GM19452 (cell line): Measurements from ENCODE around the gene NFE2L1.
A peak's percentile ranks its signal among the peaks of the same experiment; 100 is the strongest.

Experiments used
- ATAC-seq: cut with Tn5 transposase; IDR thresholded peaks from one replicate; pipeline ENCODE4 v1.9.1; 2021; ENCODE audit not compliant: unreplicated experiment

The NFE2L1 gene

DNA sequence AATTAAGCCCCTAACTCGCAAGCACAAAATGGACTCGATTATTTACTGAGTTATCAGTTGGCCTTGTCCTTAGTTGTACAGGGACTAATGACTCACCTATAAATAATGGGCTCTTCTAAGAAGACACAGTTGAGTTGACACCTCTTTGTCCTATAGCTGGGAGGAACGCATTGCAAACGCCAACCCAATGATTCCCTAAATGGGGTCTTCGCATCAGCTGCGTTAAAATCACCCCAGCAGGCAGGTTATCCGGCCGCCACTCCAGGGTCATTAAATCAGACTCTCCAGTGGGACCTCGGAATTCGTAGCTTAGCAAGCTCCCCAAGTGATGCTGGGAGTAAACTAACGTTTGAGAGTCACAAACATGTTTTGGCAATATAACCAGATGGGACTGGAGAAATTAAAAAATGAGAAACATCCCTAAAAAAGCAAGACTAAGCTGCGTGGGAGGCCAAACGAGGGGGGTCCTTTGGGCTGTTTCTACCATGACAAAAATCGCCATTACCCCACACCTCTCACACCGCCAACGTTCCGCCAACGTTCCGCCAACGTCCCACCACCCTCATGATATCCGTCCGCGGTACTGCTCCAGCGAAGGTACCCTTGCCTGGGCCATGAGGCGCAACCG is 932 bp upstream of the NFE2L1 start:
- no peak for ATAC-seq

DNA sequence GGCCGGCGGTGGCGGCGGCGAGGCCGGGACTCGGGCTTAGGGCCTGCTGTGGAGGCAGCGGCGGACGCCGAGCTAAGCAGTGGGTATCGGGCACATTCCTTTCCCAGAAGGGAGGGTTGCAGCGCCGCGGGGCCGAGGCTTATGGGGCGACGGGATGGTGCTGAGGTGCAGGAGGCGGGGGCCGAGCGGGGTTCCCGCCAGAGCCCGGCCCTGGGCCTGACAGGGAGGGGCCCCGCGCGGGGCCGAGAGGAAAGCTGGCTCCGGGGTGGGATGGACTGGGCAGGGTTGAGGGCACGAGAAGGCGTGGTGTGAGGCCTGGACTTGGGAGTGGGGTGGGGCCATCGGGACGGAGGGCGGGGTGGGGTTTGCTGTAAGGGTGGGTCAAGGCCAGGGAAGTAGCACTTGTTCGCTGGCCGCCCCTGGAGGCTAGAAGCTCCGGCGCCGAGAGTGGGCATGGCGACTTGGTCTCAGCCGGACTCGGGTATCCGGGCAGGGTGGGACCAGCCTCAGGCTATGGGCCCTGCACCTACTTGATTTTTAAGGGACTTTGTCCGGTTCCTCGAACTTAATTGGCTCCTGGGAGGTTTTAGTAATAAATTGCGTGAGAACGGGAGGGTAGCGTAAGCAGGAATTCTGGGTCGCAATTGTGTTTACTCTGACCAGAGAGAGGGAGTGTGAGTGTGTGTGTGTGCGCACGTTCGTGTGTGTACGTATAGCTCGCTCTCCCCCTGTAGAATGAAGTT is 396 bp downstream of the NFE2L1 start:
- ATAC-seq: peak; percentile 40

DNA sequence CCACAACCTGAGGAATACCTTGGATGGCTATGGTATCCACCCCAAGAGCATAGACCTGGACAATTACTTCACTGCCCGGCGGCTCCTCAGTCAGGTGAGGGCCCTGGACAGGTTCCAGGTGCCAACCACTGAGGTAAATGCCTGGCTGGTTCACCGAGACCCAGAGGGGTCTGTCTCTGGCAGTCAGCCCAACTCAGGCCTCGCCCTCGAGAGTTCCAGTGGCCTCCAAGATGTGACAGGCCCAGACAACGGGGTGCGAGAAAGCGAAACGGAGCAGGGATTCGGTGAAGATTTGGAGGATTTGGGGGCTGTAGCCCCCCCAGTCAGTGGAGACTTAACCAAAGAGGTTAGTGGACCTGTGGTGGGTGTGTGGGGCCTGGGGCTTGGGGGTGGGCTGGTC is 3.1 kb downstream of the NFE2L1 start:
- ATAC-seq: no peak

DNA sequence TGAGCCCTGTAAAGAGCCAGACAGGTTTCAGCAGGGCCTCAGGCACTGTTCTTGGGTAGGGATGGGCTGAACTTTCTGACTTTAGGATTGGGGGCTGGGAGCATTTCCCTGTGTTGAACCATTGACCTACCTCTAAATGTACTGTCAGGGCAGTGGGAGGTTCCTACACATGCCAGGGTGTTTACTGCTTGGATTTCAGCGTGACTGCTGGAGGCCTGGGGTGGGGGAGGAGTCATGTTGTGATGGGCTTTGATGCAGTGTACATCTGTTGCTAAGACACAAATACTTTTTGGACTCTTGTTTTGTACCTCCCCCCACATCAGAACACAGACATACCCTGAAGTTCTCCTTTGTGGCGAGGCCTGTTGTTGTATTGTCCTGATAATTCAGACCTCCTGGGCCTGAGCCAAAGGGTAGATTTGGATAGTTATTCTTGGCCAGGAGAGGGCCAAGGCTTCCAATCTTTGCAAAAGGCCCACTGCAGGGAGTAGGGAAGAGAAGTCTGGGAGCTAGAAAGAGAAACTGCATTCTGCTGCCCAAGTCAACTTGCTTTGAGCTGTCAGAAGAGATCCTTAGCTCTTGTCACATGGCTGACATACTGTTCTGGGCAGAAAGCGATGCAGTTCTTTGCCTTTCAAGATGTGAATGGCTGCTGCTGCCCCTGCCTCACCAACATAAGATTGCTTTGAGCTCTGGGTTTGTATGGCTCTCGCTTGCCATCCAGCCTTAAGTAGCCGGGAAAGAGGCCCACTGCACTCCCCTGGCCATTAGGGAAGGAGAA is 3.7 kb downstream of the NFE2L1 start:
- ATAC-seq: no peak

DNA sequence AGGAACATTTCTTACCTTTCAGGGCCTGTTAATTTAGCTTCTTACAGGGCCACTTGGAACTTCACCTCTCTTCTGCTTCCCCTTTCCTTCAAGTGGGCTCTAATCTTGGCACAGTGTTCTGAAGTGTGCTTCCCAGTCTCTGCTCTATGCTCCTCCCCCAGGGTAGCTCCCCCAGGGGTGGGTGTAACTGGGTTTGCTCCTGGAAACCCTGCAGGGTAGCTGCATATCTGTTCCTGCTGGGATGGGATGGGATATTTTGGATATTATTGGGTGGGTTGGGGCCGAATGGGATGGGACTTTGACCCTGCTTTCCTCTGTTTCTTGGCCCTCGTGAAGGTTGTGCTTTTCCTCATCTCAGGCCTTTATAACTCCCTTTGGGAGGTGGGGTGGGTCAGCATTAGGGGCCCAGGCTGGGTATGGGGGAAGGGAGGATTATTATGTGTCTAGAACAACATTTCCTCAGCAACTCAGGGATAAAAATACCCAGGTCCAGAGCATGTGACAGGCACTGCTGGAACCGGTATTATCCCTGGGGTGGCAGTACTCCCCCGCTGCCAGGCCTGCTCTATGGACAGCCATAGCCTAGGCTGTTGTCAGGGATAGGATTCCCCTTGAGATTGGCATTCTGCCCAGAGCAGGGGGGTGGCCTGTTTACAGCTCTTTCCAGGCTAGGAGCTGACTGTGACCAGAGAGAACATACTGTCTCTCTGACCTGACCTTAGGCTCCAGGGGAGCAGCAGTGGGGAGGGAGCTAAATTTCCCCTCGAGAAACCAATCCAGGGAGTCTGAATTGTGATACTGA is 5.0 kb downstream of the NFE2L1 start:
- no peak for ATAC-seq

DNA sequence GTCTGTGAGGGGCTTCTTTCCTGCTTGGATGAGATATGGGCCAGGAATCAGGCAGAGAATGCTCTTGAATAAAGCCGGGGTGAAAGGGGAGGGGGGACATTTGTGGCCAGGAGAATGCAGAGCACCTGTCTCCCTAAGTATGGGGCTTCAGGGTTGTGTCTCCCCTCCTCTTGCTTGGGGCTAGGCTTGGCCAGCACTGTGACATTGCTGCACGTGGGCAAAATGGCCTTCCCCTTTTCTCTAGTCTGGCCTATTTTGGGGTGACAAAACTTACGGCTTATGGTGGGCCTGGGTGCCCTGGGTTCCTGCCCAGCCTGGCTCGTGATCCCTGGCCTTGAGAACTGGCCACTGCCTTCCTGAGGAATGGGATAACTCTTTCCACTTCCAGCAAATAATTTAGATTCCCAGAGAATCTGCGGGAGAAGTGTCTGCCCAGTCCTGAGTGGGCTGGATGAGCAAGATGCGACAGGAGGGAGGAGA is 5.6 kb downstream of the NFE2L1 start:
- ATAC-seq: no peak

DNA sequence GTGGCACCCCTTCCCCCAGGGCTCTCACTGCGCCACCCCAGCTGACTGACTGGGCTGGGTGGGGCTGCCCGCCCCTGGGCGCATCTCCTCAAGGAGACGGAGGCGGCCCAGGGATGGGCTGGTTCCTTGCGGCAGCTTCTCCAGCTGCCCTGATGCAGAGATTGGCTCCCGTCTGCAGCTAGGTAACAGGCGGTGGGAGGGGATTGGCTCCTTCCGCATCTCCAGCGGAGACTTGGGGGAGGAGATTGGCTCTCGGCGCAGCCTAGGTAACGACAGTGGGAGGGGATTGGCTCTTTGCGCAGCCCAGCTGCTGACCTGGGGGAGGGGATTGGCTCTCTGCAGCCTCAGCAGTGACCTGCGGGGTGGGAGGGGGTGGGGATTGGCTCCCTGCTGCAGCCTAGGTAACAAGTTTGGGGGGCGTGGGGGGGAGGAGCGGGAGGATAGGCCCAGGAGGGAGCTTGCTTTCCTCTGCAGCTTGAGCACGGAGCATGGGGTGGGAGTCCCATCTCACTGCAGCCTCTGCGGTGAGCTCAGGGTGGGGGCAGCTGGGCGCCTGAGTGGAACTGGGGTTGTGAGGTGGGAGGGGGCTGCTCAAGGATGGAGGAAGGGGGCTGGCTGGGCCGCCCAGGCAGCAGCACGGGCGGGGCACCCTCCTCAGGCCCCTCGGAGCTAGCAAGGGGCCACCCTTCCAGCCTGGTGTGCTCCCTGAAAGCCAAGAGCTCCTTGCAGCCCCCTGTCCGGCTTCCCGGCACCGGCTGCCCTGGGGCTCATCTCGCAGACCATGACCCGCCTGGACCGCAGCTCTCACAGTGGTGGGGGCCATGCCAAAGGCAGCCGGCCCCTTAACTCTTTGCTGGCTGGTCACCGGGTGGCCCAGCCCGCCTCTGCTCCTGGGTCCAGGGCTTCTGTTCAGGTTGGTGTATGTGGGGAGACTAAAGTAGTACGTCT is 6.4 kb downstream of the NFE2L1 start:
- ATAC-seq: no peak

DNA sequence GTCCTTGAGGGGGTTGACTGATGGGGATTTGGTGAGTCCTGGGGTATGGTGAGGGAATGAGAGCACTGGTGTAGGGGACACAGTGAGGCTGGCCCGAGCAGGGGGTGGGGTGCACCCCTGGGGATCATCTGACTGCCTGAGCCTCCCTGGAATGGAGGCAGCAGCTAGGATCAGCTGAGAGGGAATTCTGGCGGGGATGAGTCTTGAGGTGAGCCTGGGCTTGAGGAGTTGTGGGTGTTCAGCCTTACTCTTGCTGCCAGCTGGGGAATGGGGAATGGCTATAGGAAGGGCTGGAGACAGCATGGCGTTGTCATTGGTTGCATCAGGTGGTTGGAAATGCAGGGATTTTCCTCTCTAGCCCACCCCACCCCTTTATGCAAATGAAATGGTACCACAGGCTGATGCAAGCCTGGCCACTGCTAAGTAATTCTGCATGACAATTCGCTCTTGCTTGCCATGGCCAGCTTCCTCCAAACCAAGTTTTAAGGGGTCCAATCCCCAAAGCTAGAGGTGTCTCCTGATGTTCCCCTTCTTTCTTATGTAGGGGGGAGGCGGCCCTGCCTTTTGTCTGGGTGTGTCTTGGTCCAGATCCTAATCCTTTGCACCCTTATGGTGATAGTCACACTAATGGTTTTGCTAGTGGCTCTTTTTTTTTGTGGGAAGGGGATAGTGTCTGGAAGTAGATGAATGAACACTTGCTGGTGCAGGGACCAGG is 7.5 kb downstream of the NFE2L1 start:
- ATAC-seq: no peak

DNA sequence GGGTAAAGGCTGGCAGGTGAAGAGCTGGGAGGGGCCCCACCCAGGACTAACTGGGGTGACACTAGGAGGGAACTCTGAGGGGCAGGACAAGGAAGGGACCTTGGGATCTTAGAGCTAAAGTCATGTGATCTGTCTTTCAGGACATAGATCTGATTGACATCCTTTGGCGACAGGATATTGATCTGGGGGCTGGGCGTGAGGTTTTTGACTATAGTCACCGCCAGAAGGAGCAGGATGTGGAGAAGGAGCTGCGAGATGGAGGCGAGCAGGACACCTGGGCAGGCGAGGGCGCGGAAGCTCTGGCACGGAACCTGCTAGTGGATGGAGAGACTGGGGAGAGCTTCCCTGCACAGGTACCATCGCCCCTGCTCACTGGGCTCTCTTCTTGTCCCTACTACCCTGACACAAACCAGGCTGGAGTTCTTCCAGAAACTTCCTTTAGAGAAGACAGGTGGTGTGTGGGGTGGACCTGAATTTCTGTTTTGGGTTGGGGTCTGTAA is 8.1 kb downstream of the NFE2L1 start:
- no peak for ATAC-seq

DNA sequence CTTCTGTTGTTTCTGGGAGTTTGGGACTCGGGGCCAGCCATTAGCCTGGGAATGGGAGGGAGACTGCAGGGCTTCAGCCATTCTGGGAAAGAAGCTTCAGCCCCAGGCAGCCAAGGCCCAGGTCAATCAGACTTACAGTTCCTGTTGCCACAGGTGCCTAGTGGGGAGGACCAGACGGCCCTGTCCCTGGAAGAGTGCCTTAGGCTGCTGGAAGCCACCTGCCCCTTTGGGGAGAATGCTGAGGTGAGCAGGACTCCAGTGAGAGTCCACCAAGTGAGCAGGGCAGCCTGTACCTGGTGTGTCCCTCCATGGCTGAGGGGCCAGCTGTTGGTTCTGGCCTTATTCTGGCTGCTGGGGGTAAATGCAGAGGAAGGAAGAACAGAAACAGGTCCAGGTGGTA is 8.7 kb downstream of the NFE2L1 start:
- no peak for ATAC-seq

DNA sequence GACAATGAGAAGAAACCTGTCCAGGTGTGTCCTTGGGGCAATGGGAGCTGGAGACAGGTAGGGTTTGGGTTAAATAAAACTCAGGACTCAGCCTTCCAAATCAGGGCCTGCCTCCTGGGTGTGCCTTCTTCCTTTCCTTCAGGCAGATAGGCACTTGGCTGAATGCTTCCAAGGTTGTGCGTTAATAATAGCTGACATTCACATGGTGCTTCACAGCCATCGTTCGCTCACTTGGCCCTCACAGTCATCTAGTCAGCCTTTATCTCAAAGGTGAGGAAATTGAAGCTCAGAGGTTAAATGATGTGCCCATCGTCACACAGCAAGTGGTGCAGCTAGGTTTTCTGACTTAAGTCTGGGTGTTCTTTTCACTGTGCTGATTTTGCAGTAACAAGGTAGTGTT is 9.5 kb downstream of the NFE2L1 start:
- ATAC-seq: no peak

DNA sequence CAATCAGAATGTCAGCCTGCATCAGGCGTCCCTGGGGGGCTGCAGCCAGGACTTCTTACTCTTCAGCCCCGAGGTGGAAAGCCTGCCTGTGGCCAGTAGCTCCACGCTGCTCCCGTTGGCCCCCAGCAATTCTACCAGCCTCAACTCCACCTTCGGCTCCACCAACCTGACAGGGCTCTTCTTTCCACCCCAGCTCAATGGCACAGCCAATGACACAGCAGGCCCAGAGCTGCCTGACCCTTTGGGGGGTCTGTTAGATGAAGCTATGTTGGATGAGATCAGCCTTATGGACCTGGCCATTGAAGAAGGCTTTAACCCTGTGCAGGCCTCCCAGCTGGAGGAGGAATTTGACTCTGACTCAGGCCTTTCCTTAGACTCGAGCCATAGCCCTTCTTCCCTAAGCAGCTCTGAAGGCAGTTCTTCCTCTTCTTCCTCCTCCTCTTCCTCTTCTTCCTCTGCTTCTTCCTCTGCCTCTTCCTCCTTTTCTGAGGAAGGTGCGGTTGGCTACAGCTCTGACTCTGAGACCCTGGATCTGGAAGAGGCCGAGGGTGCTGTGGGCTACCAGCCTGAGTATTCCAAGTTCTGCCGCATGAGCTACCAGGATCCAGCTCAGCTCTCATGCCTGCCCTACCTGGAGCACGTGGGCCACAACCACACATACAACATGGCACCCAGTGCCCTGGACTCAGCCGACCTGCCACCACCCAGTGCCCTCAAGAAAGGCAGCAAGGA is 10.4 kb downstream of the NFE2L1 start:
- ATAC-seq: no peak

DNA sequence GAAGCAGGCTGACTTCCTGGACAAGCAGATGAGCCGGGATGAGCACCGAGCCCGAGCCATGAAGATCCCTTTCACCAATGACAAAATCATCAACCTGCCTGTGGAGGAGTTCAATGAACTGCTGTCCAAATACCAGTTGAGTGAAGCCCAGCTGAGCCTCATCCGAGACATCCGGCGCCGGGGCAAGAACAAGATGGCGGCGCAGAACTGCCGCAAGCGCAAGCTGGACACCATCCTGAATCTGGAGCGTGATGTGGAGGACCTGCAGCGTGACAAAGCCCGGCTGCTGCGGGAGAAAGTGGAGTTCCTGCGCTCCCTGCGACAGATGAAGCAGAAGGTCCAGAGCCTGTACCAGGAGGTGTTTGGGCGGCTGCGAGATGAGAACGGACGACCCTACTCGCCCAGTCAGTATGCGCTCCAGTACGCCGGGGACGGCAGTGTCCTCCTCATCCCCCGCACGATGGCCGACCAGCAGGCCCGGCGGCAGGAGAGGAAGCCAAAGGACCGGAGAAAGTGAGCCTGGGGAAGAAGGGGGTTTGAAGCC is 11.0 kb downstream of the NFE2L1 start:
- no peak for ATAC-seq

DNA sequence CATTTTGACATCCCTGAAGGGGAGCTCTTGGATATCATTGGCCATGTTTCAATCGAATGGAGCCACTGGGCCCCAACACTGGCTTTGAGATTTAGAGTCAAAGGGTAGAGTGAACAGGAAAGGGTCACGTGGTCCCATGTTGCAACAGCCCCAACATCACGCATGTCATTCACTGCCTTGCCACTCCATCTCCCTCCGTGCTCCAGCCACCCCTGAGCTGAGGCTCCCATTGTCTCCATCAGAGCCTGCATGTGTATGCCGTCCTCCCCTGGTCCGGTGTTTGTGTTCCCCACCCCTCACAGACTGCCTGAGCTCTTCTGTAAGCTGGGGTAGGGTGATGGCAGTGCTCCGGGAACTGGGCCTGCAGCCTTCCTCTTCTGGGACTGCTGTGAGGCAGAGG is 12.1 kb downstream of the NFE2L1 start:
- no peak for ATAC-seq

DNA sequence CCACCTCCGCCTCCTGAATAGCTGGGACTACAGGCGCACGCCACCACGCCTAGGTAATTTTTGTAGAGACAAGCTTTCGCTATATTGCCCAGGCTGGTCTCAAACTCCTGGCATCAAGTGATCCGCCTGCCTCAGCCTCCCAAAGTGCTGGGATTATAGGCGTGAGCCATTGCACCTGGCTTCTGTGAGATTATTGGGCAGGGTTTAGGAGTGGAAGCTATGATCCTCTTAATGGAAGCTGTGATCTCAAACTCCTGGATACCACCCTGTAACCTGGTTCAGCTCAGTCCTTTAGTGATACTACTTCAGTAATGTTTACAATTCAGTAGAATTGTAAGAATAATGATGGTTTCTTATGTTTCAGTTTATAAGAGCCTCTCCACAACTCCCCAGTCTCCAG is 14.1 kb downstream of the NFE2L1 start:
- no peak for ATAC-seq

DNA sequence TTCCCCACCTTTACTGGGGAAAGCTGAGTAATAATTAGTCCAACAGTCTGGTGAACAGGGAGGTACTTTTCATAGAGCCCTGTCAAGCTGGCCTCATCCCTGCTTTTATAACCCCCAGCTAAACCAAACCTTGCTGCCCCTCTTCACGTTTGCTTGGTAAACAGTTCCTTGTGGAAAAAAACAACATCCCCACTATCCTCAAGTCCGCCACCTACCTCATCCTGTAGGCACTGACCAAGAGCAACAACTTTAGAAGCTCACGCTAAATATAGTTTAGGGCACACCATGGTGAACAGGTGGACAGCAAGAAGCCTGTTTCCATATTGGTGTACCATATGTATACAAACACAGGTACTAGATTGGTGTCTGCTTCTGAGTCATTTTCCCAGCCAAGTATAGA is 16.5 kb downstream of the NFE2L1 start:
- ATAC-seq: no peak

DNA sequence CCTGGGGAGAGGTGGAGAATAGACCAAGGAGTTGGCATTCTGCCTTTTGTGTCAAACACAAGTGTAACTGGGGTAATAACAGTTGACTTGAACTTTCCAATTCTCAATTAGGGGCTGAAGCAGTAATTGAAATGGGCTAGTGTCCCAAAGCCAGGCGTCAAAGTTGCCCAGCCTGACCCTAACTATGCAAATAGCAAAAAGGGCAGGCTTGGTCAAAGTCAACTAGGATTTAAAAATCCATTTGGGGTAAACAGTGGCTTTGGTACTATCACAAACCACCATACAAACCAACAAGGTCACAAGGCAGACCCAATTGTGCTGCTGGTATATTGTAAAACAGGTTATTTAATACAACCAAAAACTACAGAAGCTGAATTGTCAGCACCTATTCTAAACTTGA is 18.0 kb downstream of the NFE2L1 start:
- no peak for ATAC-seq

DNA sequence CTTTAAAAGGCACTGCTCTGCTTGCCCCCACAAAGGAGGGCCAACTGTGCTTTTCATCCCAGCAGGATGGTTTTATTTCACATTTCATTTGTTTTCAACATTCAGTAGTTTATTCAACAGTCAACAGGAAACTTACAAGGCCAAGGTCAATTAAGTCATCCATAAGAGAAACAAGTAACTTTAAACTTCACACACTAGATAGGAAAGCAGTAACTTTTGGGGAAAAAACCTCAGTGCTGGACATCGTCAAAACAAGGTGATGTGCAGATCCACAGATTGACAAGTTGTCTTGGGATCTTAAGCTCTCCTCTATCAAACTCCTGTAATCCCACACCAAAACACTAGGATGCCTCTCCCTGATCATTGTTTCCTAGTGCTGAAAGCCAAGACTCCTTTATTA is 18.5 kb downstream of the NFE2L1 start:
- no peak for ATAC-seq
